GM12878 (cell line): ENCODE measurements around the gene PDE11A. TPM values are rescaled to one million over a fixed set of nuclear protein-coding genes. Genes with fewer than 3 reads are reported as not detected.

ENCODE experiments used
- ATAC-seq: fragments of 200-7000 bp; cut with Tn5 transposase; 3 replicates; pipeline ENCODE4 v1.9.1; 2020; ENCODE audit warnings: mild to moderate bottlenecking, moderate library complexity
- BruUV-seq: library from RNA; stranded (reverse); fragments of 400-500 nt; replicated peaks from 2 replicates; lab custom pipeline; 2021; lab: Mats Ljungman, UMichigan
- CTCF ChIA-PET: fragments of 300-600 bp; sonication (Branson Sonifier 250); formaldehyde crosslinking; extraction: SDS; loops from one replicate; lab custom pipeline; 2021; ENCODE audit warnings: inconsistent platforms; lab: Yijun Ruan, JAX
- POLR2A ChIA-PET: fragments of 350-600 bp; formaldehyde crosslinking; extraction: SDS; loops from one replicate; lab custom pipeline; 2021; ENCODE audit warnings: inconsistent platforms; lab: Charles Lee
- RAD21 ChIA-PET: fragments of 300-600 bp; sonication (Branson Sonifier 250); formaldehyde crosslinking; loops from one replicate; lab custom pipeline; 2023; ENCODE audit warnings: antibody characterized with exemption; ENCODE audit not compliant: unreplicated experiment; lab: Charles Lee
- SMC1A ChIA-PET: fragments of 300-600 bp; sonication (Branson Sonifier 250); formaldehyde crosslinking; loops from one replicate; lab custom pipeline; 2023; ENCODE audit not compliant: unreplicated experiment, uncharacterized antibody; lab: Charles Lee
- DNase-seq: peaks from one replicate; pipeline ENCODE4 v3.0.0-alpha.2; 2011; ENCODE audit warnings: low read depth, low spot score
- FAIRE-seq: peaks from 3 replicates; lab custom pipeline; 2011; peaks lifted over from hg19 to GRCh38; lab: Jason Lieb, UNC
- H2AFZ ChIP-seq: 2 replicates; pipeline ENCODE4 v1.6.0; 2011; ENCODE audit warnings: low read depth, low read length, control low read depth; ENCODE audit not compliant: control insufficient read depth
- H3K27ac ChIP-seq: 2 replicates; pipeline ENCODE4 v1.5.1; 2011; ENCODE audit warnings: control low read depth; ENCODE audit not compliant: control insufficient read depth, insufficient read depth
- H3K27me3 ChIP-seq, 2 experiments: replicated peaks in 1 of 2; 2 replicates each; pipeline versions ENCODE4 v1.6.0 to v1.6.1; 2011; ENCODE audit warnings: low read length in 1 of 2; ENCODE audit not compliant: control insufficient read depth in 2 of 2, insufficient read depth in 2 of 2
- H3K36me3 ChIP-seq, 2 experiments: 2 replicates each; pipeline ENCODE4 v1.5.1; 2011; ENCODE audit warnings: low read length in 1 of 2; ENCODE audit not compliant: control insufficient read depth in 2 of 2, insufficient read depth in 2 of 2
- H3K4me1 ChIP-seq: 2 replicates; pipeline ENCODE4 v1.6.1; 2011; ENCODE audit warnings: mild to moderate bottlenecking, low read length, moderate library complexity, mixed read lengths; ENCODE audit not compliant: control insufficient read depth, insufficient read depth
- H3K4me2 ChIP-seq: 2 replicates; pipeline ENCODE4 v1.6.0; 2011; ENCODE audit warnings: control low read depth; ENCODE audit not compliant: control insufficient read depth, insufficient read depth
- H3K4me3 ChIP-seq: fragments of 200-600 bp; sonication (generic); 2 replicates; pipeline ENCODE4 v1.5.1; 2016
- H3K79me2 ChIP-seq: 2 replicates; pipeline ENCODE4 v1.6.0; 2011; ENCODE audit warnings: low read length; ENCODE audit not compliant: control insufficient read depth, insufficient read depth
- H3K9ac ChIP-seq: 2 replicates; pipeline ENCODE4 v1.8.0; 2011; ENCODE audit warnings: low read length, control low read depth, mixed read lengths; ENCODE audit not compliant: control insufficient read depth, insufficient read depth
- H3K9me3 ChIP-seq: replicated peaks from 3 replicates; pipeline ENCODE4 v1.5.1; 2011; ENCODE audit warnings: mild to moderate bottlenecking, low read length; ENCODE audit not compliant: control insufficient read depth, insufficient read depth
- H4K20me1 ChIP-seq: 2 replicates; pipeline ENCODE4 v1.6.0; 2011; ENCODE audit not compliant: control insufficient read depth, insufficient read depth
- ASH2L ChIP-seq: fragments of 300-600, 200-600 bp; sonication (generic); IDR thresholded peaks from 2 replicates; pipeline ENCODE4 v1.6.1; 2017; ENCODE audit warnings: low read depth, mild to moderate bottlenecking, borderline replicate concordance
- ATF7 ChIP-seq: fragments of 450-650 bp; IDR thresholded peaks from 2 replicates; pipeline ENCODE4 v1.6.1; 2016; ENCODE audit warnings: low read depth, mild to moderate bottlenecking
- CHD2 ChIP-seq: IDR thresholded peaks from 2 replicates; pipeline ENCODE4 v1.6.1; 2011; ENCODE audit warnings: low read depth, low read length, improper control_type of control experiment, borderline replicate concordance
- GATAD2B ChIP-seq: fragments of 450-650 bp; conservative IDR thresholded peaks from 2 replicates; pipeline ENCODE4 v1.6.1; 2017; ENCODE audit warnings: low read depth, mild to moderate bottlenecking, moderate library complexity
- IKZF1 ChIP-seq: fragments of 450-650 bp; conservative IDR thresholded peaks from 2 replicates; pipeline ENCODE4 v1.6.1; 2017; ENCODE audit warnings: antibody characterized with exemption, mild to moderate bottlenecking
- MEF2A ChIP-seq: IDR thresholded peaks from 2 replicates; pipeline ENCODE4 v1.6.1; 2011; ENCODE audit warnings: low read depth, mild to moderate bottlenecking, low read length, moderate library complexity; ENCODE audit not compliant: insufficient read depth
- MTA3 ChIP-seq: IDR thresholded peaks from 2 replicates; pipeline ENCODE4 v1.6.1; 2012; ENCODE audit warnings: low read length, inconsistent platforms, borderline replicate concordance
- NFIC ChIP-seq: IDR thresholded peaks from 2 replicates; pipeline ENCODE4 v1.6.1; 2012; ENCODE audit warnings: low read depth, mild to moderate bottlenecking, inconsistent platforms, low read length, moderate library complexity
- NR2C1 ChIP-seq: fragments of 450-650 bp; IDR thresholded peaks from 2 replicates; pipeline ENCODE4 v1.6.1; 2017; ENCODE audit warnings: antibody characterized with exemption, mild to moderate bottlenecking, moderate library complexity
- PAX5 ChIP-seq: IDR thresholded peaks from 2 replicates; pipeline ENCODE4 v1.6.1; 2011; ENCODE audit warnings: low read depth, low read length, borderline replicate concordance
- RAD21 ChIP-seq: IDR thresholded peaks from 2 replicates; pipeline ENCODE4 v1.6.1; 2011; ENCODE audit warnings: mild to moderate bottlenecking, low read depth, low read length, moderate library complexity; ENCODE audit not compliant: insufficient read depth
- SIN3A ChIP-seq: IDR thresholded peaks from 2 replicates; pipeline ENCODE4 v1.6.1; 2012; ENCODE audit warnings: low read depth, low read length, improper control_type of control experiment
- SMC3 ChIP-seq: IDR thresholded peaks from 2 replicates; pipeline ENCODE4 v1.6.1; 2011; ENCODE audit warnings: low read length, improper control_type of control experiment, borderline replicate concordance
- SPI1 ChIP-seq: IDR thresholded peaks from 2 replicates; pipeline ENCODE4 v1.6.1; 2011; ENCODE audit warnings: low read depth, mild to moderate bottlenecking, low read length, moderate library complexity, borderline replicate concordance; ENCODE audit not compliant: insufficient read depth
- SUZ12 ChIP-seq: fragments of 200-600 bp; sonication (generic); IDR thresholded peaks from one replicate; pipeline ENCODE4 v1.6.1; 2018; ENCODE audit warnings: antibody characterized with exemption, mild to moderate bottlenecking; ENCODE audit not compliant: unreplicated experiment
- TARDBP ChIP-seq: IDR thresholded peaks from 2 replicates; pipeline ENCODE4 v1.6.1; 2016; ENCODE audit warnings: borderline replicate concordance
- ZNF24 ChIP-seq: fragments of 450-650 bp; IDR thresholded peaks from 2 replicates; pipeline ENCODE4 v1.6.1; 2017; ENCODE audit warnings: antibody characterized with exemption, mild to moderate bottlenecking
- ZNF384 ChIP-seq: IDR thresholded peaks from 2 replicates; pipeline ENCODE4 v1.6.1; 2012; ENCODE audit warnings: low read depth, mild to moderate bottlenecking, low read length, improper control_type of control experiment, borderline replicate concordance
- ZSCAN29 ChIP-seq: fragments of 450-650 bp; IDR thresholded peaks from 2 replicates; pipeline ENCODE4 v1.6.1; 2017; ENCODE audit warnings: mild to moderate bottlenecking, moderate library complexity
- in situ Hi-C: fragments of 300-500 bp; cut with MboI; formaldehyde crosslinking; loops from 9 replicates; pipeline ENCODE4 v1.14.3; 2018; ENCODE audit warnings: mixed read lengths
- intact Hi-C: fragments of 100-400 bp; cut with micrococcal nuclease; formaldehyde crosslinking; loops from one replicate; pipeline ENCODE4 v1.14.2; 2022; ENCODE audit not compliant: unreplicated experiment
- polyA plus RNA-seq, 11 experiments: library from polyadenylated mRNA; depleted of rRNA in 4 of 11; unstranded in 6 of 11; stranded (reverse) in 5 of 11; fragments of >200 nt; fragmentation: Nextera tagmentation in 4 of 11; fragmentation: Illumina TruSeq in 1 of 11; extraction: Ambion mirVana in 4 of 11; extraction: Trizol in 1 of 11; gene quantifications; 1 replicate in 1 of 11; 2 replicates in 10 of 11; pipeline versions ENCODE4 v1.2.1 to v1.2.3, GENCODE V29; 2011 to 2016; ENCODE audit warnings: inconsistent platforms in 2 of 11, missing spikeins in 2 of 11, low read depth in 1 of 11
- total RNA-seq, 4 experiments: library from RNA; depleted of rRNA in 3 of 4; stranded (reverse); fragments of >200 nt in 3 of 4; fragmentation: Illumina TruSeq in 1 of 4; extraction: Trizol in 1 of 4; gene quantifications; 2 replicates each; pipeline versions ENCODE4 v1.2.1 to v1.2.3, GENCODE V29; 2013 to 2021
- TF ChIP-seq, protein P1 (sequence below): fragments of 150-350 bp; IDR thresholded peaks from 2 replicates; pipeline ENCODE4 v1.6.1; 2016; ENCODE audit warnings: low read depth, low read length
- TF ChIP-seq, protein P2 (sequence below), 3 experiments: IDR thresholded peaks in 2 of 3; conservative IDR thresholded peaks in 1 of 3; 2 replicates each; pipeline ENCODE4 v1.5.1; 2011; ENCODE audit warnings: low read depth in 3 of 3, low read length in 3 of 3, mild to moderate bottlenecking in 3 of 3, control low read depth in 2 of 3, moderate library complexity in 2 of 3, inconsistent platforms in 1 of 3, mixed read lengths in 1 of 3; ENCODE audit not compliant: control insufficient read depth in 2 of 3, insufficient read depth in 1 of 3; ENCODE audit errors: extremely low read depth in 1 of 3

The PDE11A gene
- total and polyA plus RNA-seq, 10 of the 15 experiments (the other 5 are each of a cell fraction or from before 2014, with no cell fraction given), result 0.01 to 0.17 (median 0.06) TPM; not detected in 5

DNA sequence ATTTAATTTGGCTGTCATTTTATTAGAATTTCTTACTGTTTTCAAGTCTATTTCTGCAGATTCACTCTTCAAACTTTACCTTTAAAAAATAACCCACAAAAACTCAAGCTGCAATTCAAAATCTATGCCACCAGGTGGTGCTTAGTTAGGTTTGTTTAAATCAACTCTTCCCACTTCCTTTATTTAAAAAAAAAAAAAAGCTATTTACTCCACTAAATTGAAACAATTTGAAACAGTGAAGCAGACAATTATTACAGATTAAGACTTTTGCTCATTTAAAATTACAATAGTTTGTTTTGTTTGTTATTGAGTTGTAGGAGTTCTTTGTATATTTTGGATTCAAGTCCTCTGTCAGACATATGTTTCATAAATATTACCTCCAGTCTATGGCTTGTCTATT, 300.0 kb downstream of the PDE11A start:
- Histone ChIP-seq H3K36me3 (no peaks in the 10 kb centered on the region), H3K9me3 (no peaks in the 10 kb centered on the region), H3K4me3 (no peak overlapping the region), H3K4me1 (no peaks in the 10 kb centered on the region), H2AFZ (no peak overlapping the region), H3K4me2 (no peak overlapping the region), H3K27ac (no peak overlapping the region), H3K27me3 (no peaks in the 10 kb centered on the region), H3K79me2 (no peaks in the 10 kb centered on the region), H3K9ac (no peak overlapping the region), H4K20me1 (no peaks in the 10 kb centered on the region)
- ChIA-PET SMC1A (interaction anchor here (0.8 to 1.4 kb wide), 2 partner anchors 11 to 20 kb away, joined by 3 read pairs; no protein-coding TSS in a partner anchor), CTCF (interaction anchor here (0.6 to 2.2 kb wide), 11 partner anchors 8 to 436 kb away, joined by 3 to 6 read pairs (median 3); no protein-coding TSS in a partner anchor), POLR2A (interaction anchor here (0.6 kb wide), 1 partner anchor 608 kb away, joined by 3 read pairs; no protein-coding TSS in a partner anchor), RAD21 (interaction anchor here (0.7 kb wide), 1 partner anchor 491 kb away, joined by 3 read pairs; no protein-coding TSS in a partner anchor)
- in situ Hi-C loops, result no loop called here
- ATAC-seq (no peak), FAIRE-seq (peak; percentile 88), DNase-seq (no peak)
- no TSS peak for BruUV-seq
- intact Hi-C loops, result no loop called here
- TF ChIP-seq ZNF24 (no peak), ZNF384 (peak; percentile 76; the same call in 1 of the 2 replicates), SIN3A (no peak), ATF7 (no peak), MEF2A (no peak), PAX5 (no peak), RAD21 (peak; percentile 26; the same call in 1 of the 2 replicates), ASH2L (no peak), SUZ12 (no peak), NFIC (no peak), TARDBP (no peak), SPI1 (peak; percentile 59), CHD2 (no peak), SMC3 (peak; percentile 14; the same call in 1 of the 2 replicates), ZSCAN29 (no peak), MTA3 (no peak), IKZF1 (no peak), NR2C1 (no peak), GATAD2B (no peak)
- TF ChIP-seq, protein P1, sequence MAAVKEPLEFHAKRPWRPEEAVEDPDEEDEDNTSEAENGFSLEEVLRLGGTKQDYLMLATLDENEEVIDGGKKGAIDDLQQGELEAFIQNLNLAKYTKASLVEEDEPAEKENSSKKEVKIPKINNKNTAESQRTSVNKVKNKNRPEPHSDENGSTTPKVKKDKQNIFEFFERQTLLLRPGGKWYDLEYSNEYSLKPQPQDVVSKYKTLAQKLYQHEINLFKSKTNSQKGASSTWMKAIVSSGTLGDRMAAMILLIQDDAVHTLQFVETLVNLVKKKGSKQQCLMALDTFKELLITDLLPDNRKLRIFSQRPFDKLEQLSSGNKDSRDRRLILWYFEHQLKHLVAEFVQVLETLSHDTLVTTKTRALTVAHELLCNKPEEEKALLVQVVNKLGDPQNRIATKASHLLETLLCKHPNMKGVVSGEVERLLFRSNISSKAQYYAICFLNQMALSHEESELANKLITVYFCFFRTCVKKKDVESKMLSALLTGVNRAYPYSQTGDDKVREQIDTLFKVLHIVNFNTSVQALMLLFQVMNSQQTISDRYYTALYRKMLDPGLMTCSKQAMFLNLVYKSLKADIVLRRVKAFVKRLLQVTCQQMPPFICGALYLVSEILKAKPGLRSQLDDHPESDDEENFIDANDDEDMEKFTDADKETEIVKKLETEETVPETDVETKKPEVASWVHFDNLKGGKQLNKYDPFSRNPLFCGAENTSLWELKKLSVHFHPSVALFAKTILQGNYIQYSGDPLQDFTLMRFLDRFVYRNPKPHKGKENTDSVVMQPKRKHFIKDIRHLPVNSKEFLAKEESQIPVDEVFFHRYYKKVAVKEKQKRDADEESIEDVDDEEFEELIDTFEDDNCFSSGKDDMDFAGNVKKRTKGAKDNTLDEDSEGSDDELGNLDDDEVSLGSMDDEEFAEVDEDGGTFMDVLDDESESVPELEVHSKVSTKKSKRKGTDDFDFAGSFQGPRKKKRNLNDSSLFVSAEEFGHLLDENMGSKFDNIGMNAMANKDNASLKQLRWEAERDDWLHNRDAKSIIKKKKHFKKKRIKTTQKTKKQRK, result no peak
- TF ChIP-seq, protein P2, sequence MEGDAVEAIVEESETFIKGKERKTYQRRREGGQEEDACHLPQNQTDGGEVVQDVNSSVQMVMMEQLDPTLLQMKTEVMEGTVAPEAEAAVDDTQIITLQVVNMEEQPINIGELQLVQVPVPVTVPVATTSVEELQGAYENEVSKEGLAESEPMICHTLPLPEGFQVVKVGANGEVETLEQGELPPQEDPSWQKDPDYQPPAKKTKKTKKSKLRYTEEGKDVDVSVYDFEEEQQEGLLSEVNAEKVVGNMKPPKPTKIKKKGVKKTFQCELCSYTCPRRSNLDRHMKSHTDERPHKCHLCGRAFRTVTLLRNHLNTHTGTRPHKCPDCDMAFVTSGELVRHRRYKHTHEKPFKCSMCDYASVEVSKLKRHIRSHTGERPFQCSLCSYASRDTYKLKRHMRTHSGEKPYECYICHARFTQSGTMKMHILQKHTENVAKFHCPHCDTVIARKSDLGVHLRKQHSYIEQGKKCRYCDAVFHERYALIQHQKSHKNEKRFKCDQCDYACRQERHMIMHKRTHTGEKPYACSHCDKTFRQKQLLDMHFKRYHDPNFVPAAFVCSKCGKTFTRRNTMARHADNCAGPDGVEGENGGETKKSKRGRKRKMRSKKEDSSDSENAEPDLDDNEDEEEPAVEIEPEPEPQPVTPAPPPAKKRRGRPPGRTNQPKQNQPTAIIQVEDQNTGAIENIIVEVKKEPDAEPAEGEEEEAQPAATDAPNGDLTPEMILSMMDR (IDR thresholded peaks at IDR 0.05 in 2 of 3, conservative IDR thresholded peaks at IDR 0.05 in 1 of 3; ENCODE audit: control insufficient read depth in 2 of 3, extremely low read depth in 1 of 3, insufficient read depth in 1 of 3, low read depth in 3 of 3, low read length in 3 of 3), result peak; percentile 31 to 52 (median 47); a peak in 5 of 6 replicates
